Erythroblast (primary cell): Measurements from ENCODE around the gene TINCR.

Experiments
- DNase-seq, 2 experiments: peaks; one replicate each; lab custom pipeline; 2025; lab: John Stamatoyannopoulos, UW
- GATA1 ChIP-seq: IDR thresholded peaks from 2 replicates; pipeline ENCODE4 v1.6.1; 2011; ENCODE audit warnings: low read depth, mild to moderate bottlenecking, control low read depth, low read length, moderate library complexity
- POLR2A ChIP-seq: IDR thresholded peaks from 2 replicates; pipeline ENCODE4 v1.6.1; 2011; ENCODE audit warnings: mild to moderate bottlenecking, low read length

TINCR gene

DNA sequence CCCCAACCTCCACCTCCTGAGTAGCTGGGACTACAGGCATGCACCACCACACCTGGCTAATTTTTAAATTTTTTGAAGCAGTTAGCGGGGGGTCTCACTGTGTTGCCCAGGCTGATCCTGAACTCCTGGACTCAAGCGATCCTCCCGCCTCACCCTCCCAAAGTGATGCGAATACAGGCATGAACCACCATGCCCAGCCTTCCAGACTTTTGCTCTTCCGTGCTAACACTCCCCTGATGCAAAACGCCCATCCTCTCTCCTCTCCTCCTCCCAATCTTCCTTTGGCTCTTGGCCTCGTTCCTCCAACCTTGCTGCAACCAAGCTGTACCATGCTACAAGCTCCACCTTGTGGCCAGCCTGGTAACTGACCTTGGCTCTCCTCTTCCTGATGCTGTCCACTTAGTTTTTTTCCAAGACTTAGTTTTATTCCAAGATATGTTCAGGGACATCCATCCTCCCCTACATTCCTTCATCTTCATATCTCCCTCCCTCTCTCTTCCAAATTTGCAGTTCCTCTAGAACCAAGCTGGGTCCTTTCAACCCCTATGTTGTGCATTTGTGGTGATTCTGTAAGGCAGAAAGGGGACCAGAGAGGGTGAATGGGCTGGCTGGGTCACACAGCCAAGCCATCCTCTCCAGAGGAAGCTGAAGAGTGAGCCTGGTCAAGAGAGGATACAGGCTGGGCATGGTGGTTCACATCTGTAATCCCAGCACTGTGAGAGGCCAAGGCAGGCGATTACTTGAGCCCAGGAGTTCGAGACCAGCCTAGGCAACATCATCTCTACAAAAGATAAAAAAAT is 32.8 kb downstream of the TINCR start:
- DNase-seq = peak in 1 of 2 experiments; percentile 40
- TF ChIP-seq GATA1 (no peak), POLR2A (no peak)

DNA sequence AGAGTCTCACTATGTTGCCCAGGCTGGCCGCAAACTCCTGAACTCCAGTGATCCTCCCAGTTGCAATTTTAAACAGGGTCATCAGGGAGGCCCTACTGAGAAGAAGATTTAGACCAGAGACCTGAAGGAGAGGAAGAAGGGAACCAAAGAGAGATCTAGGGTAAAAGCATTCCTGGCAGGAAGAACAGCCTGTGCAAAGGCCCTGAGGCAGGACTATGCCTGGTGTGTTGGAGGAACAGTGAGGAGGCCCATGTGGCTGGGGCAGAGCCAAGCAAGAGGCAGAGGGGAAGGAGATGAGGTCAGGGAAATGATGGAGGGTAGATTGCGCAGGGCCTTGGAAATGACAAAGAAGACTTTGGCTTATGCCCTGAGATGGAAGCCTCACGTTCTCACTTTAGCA is 34.5 kb downstream of the TINCR start:
- TF ChIP-seq GATA1 = no peak
- no peak for TF ChIP-seq POLR2A

DNA sequence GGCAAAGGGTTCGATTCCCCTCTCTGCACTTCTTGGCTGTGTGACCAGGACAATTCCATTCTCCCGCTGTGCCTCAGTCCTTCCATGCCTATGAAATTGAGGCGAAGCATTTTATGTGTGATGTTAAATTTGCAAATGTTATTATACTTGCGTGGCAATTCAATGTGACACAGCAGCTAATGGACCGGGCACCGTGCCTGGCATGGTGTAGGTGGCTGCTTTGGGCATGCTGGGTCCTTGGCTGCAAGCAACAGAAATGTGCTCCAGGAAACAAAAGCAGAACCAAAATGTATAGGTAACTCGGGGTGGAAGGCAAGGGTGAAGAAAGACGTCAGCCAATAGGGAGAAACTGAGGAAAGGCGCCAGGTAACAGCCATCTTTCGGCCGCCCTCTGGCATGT is 37.1 kb downstream of the TINCR start:
- no peak for DNase-seq
- TF ChIP-seq POLR2A (no peak), GATA1 (no peak)

More for the DNA sequence above, 34.5 kb downstream of the TINCR start:
- DNase-seq = no peak

DNA sequence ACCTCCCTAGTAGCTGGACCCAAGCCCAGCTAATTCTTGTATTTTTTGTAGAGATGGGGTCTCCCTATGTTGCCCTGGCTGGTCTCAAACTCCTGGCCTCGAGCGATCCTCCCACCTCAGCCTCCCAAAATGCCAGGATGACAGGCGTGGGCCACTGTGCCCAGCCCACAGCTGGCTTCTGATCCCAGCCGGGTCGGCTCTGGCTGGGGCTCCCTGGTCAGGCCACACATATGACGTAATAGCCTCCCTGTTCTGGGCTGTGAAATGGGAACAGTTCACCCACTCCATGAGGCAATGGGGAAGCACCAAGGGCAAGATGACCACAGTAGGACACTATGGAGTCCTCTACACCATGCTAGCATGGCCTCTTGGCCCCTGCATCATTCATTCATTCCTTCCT is 41.1 kb downstream of the TINCR start:
- no peak for TF ChIP-seq POLR2A
- no peak for TF ChIP-seq GATA1
- DNase-seq = no peak

DNA sequence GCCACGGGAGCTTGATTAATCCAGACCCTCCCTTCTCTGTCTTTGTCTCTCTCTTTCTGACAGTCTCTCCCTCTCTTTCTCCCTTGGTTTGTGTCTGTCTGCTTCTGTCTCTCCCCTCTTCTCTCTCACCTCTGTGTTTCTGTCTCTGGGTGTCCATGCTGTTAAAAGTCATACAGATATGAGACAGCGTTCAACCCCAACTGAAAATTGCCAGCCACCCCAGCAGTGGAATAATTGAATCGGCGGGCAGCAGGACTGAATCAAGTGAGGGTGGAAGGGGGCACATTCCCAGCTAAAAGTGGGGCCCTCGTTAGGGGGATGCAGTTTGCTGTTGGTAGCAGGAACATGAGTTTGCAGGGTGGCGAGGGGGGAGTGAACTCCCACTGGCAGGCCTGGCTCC is 43.7 kb downstream of the TINCR start:
- DNase-seq = no peak
- TF ChIP-seq GATA1 (no peak), POLR2A (no peak)

DNA sequence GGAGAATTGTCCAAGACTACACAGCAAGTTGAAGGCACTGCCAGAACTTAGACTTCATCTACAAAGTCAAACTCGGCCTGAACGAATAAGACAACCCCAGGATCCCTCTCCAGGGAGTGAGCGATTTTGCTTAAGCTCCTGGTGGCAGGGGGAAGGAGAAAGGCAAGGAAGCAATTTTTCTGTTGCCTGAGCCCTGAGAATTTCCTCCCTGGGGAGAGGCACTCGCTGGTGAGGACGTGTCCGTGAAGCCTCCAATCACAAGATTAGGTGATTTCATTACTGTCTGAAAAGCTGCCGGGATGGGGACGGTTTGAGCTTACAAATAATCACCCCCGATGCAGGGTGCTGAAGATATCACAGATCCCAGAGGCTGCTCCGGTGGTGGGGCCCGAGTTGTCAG is 45.6 kb downstream of the TINCR start:
- DNase-seq = no peak
- no peak for TF ChIP-seq POLR2A
- no peak for TF ChIP-seq GATA1

DNA sequence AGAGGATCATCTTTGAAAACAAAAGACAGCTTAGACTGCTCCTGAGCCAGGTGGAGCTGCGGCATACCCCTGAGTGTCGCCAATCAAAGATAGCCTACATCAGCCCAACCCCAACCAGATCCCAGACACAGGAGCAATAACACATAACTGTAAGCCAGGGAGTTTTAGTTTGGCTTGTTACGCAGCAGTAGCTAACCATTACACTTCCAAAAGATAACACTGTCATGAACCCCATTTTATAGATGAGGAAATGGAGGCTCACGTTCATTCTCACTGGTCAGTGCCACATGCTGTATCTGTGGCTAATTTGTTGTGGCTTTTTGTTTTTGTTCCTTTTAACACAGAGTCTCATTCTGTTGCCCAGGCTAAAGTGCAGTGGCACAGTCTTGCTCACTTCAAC is 47.3 kb downstream of the TINCR start:
- DNase-seq = no peak
- TF ChIP-seq GATA1 (no peak), POLR2A (no peak)

DNA sequence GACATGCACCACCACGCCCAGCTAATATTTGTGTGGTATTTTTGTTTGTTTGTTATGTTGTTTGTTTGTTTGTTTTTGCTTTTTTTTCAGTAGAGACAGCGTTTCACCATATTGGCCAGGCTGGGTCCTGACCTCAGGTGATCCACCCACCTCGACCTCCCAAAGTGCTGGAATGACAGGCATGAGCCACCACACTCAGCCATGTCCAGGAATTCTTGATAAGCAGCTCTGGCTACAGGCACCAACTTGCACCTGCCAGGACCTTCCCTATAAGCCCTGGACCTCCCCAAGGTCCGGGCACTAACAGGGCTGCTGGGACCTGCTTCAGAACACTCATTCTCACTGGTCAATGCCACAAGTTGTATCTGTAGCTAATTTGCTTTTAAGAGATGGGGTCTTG is 48.7 kb downstream of the TINCR start:
- TF ChIP-seq POLR2A (no peak), GATA1 (no peak)
- no peak for DNase-seq

DNA sequence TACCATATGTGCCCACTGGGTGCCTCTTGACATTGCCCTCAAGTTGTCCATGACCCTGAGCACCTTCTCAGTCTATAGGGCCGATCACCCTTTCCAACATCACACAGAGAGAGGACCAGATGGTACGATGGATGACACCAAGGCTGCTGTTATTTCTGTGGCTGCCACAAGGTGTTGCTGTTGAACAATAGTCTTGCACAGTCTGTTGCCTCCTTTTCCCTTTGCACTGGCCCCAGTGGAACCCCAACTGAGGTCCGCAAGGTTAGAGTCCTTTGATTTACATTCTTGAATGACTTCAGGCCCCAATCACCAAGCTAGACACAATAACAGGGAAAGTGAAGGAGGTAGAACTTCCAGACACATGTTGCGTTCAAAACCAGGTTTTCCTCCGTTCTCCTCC is 52.0 kb downstream of the TINCR start:
- no peak for DNase-seq
- TF ChIP-seq POLR2A = no peak
- no peak for TF ChIP-seq GATA1

DNA sequence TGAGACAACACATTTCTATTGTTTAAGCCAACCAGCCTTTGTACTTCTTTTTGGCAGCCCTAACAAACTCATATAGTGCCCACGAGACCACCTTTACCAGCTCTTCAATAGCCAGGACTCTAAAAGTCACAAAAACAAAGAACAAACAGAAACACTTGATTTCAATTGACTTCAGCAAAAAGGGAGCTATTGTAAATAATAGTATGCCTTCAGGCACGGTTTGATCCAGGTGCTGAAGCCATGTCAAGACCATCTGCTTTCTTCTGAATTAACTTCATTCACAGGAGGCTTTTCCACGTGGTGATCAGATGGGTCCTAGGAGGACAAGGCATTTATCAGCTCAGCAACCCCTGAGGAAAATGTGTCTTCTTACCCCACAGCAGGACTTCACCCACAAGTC is 53.8 kb downstream of the TINCR start:
- TF ChIP-seq POLR2A (no peak), GATA1 (no peak)

DNA sequence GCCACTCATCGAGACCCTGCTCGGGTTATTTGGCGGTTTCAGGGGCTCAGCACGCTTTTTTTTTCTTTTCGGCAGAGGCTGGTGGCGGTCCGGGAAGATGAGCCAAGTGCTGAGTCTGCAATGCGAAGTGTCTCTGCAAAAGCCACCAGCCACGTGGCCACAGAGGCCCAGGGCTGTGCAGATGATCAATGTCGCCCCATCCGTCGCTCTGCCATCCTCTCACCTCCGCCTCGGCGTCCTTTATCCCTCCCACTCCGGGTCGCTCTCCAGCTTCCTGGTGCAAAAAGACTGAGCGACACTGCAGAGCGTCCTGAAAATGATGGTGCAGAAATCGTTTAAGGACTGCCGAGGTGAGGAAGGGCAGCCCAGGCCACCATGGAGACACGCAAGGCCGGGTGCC is 55.0 kb downstream of the TINCR start:
- no peak for DNase-seq
- no peak for TF ChIP-seq GATA1
- no peak for TF ChIP-seq POLR2A

More for the DNA sequence above, 53.8 kb downstream of the TINCR start:
- DNase-seq = no peak
